IMR-90 (cell line): Measurements from ENCODE around the gene TMEM135. TPM values are rescaled to one million over a fixed set of nuclear protein-coding genes. Genes with fewer than 3 reads are reported as not detected.

Source experiments
- RFX5 ChIP-seq: IDR thresholded peaks from 2 replicates; pipeline ENCODE4 v1.8.0; 2012; ENCODE audit warnings: low read depth, mild to moderate bottlenecking, low read length, moderate library complexity
- polyA plus RNA-seq, 3 experiments: library from polyadenylated mRNA; depleted of rRNA; stranded (reverse); fragments of >200 nt; gene quantifications; 2 replicates each; pipeline ENCODE4 v1.2.3, GENCODE V29; 2012; ENCODE audit warnings: low replicate concordance in 1 of 3
- total RNA-seq: library from RNA; depleted of rRNA; stranded (reverse); fragments of >200 nt; gene quantifications from 2 replicates; pipeline ENCODE4 v1.2.3, GENCODE V29; 2012
- TF ChIP-seq, protein P1 (sequence below): fragments of 150-350 bp; IDR thresholded peaks from 2 replicates; pipeline ENCODE4 v1.6.1; 2016; ENCODE audit warnings: low read depth, mild to moderate bottlenecking, low read length, moderate library complexity, borderline replicate concordance

Gene TMEM135
- total and polyA plus RNA-seq, 2 of the 4 experiments (the other 2 are of a cell fraction): 3.9 to 5.9 TPM

GRCh38 chr11:87352759-87353707 is 315.3 kb downstream of the TMEM135 start (continued):
- TF ChIP-seq, protein P1, sequence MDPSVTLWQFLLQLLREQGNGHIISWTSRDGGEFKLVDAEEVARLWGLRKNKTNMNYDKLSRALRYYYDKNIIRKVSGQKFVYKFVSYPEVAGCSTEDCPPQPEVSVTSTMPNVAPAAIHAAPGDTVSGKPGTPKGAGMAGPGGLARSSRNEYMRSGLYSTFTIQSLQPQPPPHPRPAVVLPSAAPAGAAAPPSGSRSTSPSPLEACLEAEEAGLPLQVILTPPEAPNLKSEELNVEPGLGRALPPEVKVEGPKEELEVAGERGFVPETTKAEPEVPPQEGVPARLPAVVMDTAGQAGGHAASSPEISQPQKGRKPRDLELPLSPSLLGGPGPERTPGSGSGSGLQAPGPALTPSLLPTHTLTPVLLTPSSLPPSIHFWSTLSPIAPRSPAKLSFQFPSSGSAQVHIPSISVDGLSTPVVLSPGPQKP: no peak
- no peak for TF ChIP-seq RFX5
